HUES6 (cell line): ENCODE data around the gene METTL25.

ENCODE experiments used
- H3K27ac ChIP-seq: 2 replicates; pipeline ENCODE4 v1.7.0; 2013; ENCODE audit warnings: low read depth, mild to moderate bottlenecking, low read length, inconsistent platforms
- H3K27me3 ChIP-seq: 2 replicates; pipeline ENCODE4 v1.6.1; 2013; ENCODE audit warnings: low read length; ENCODE audit not compliant: control insufficient read depth, insufficient read depth
- H3K36me3 ChIP-seq: 2 replicates; pipeline ENCODE4 v1.6.1; 2013; ENCODE audit warnings: low read length; ENCODE audit not compliant: control insufficient read depth, insufficient read depth
- H3K4me1 ChIP-seq: 2 replicates; pipeline ENCODE4 v1.6.1; 2013; ENCODE audit warnings: low read length; ENCODE audit not compliant: control insufficient read depth, insufficient read depth
- H3K4me3 ChIP-seq: 2 replicates; pipeline ENCODE4 v1.5.1; 2013; ENCODE audit warnings: low read depth, low read length
- H3K9ac ChIP-seq: one replicate; pipeline ENCODE4 v1.6.1; 2013; ENCODE audit warnings: mild to moderate bottlenecking, low read length
- H3K9me3 ChIP-seq: 2 replicates; pipeline ENCODE4 v1.6.1; 2013; ENCODE audit warnings: low read depth, low read length; ENCODE audit not compliant: control insufficient read depth, insufficient read depth

METTL25 gene

GRCh38 chr12:82524641-82525040 is 166.3 kb downstream of the METTL25 start:
- Histone ChIP-seq H3K27me3 (no peaks in the 10 kb centered on the region), H3K9me3 (no peaks in the 10 kb centered on the region), H3K36me3 (no peaks in the 10 kb centered on the region), H3K9ac (no peak overlapping the region), H3K27ac (no peak overlapping the region), H3K4me1 (no peaks in the 10 kb centered on the region), H3K4me3 (no peak overlapping the region)

DNA sequence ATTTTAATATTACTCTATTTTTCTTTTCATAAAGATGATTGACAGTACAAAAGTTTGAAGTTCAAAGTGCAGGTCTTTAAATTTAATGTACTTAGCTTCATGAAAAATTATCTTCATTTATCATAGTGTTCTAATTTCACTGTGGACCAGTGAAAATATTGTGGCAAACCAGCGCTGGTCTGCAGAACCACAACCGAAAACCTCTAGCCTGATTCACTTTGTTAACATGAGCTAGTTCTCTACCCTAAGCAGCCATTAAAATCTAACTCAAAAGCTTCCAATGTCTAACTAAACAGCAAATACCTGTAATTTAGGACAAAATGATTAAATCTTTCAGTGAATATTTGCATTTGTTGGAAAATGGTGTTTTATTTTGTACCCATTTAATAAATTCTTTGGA is 167.3 kb downstream of the METTL25 start:
- H3K27ac ChIP-seq, result no peak overlapping the region

GRCh38 chr12:82527165-82527780 is 168.9 kb downstream of the METTL25 start:
- H3K4me3 ChIP-seq, result no peak overlapping the region

More for the DNA sequence above, 167.3 kb downstream of the METTL25 start:
- H3K4me1 ChIP-seq, result no peaks in the 10 kb centered on the region
- H3K36me3 ChIP-seq, result no peaks in the 10 kb centered on the region
- H3K9ac ChIP-seq, result no peak overlapping the region
- H3K27me3 ChIP-seq, result no peaks in the 10 kb centered on the region
- no peak overlapping the region for H3K4me3 ChIP-seq
- no peaks in the 10 kb centered on the region for H3K9me3 ChIP-seq

More at GRCh38 chr12:82527165-82527780, 168.9 kb downstream of the METTL25 start:
- Histone ChIP-seq H3K9me3 (no peaks in the 10 kb centered on the region), H3K4me1 (no peaks in the 10 kb centered on the region), H3K9ac (no peak overlapping the region), H3K27ac (no peak overlapping the region), H3K36me3 (no peaks in the 10 kb centered on the region), H3K27me3 (no peaks in the 10 kb centered on the region)
